Testis (tissue), 5 donors: ENCODE data around the gene PCDHA9. TPM values are rescaled to one million over a fixed set of nuclear protein-coding genes. Genes with fewer than 3 reads are reported as not detected.
"Not testable (repeated sequence)": the region's sequence is repeated elsewhere in the genome, so short reads cannot be mapped to it uniquely, and the experiment has no call there.

Source experiments
- DNase-seq: peaks from one replicate; pipeline ENCODE4 v3.0.0-alpha.2; 2019
- H3K27ac ChIP-seq, 2 donors: fragments of 200-600 bp; sonication (generic); one replicate each; pipeline ENCODE4 v1.5.1; 2019
- H3K27me3 ChIP-seq: fragments of 200-600 bp; sonication (generic); one replicate; pipeline ENCODE4 v1.5.1; 2019
- H3K36me3 ChIP-seq: fragments of 200-600 bp; sonication (generic); one replicate; pipeline ENCODE4 v1.5.1; 2017; ENCODE audit warnings: low read depth; ENCODE audit errors: missing control alignments
- H3K4me1 ChIP-seq: fragments of 200-600 bp; sonication (generic); one replicate; pipeline ENCODE4 v1.5.1; 2019
- H3K4me3 ChIP-seq, 2 donors: fragments of 200-600 bp; sonication (generic); one replicate each; pipeline ENCODE4 v1.5.1; 2017 to 2019
- H3K9me3 ChIP-seq: fragments of 200-600 bp; sonication (generic); one replicate; pipeline ENCODE4 v1.5.1; 2017
- CTCF ChIP-seq, 3 experiments: fragments of 450-650 bp in 2 of 3; fragments of 200-600 bp in 1 of 3; sonication (generic) in 1 of 3; IDR thresholded peaks; one replicate each; pipeline ENCODE4 v1.5.1; 2016 to 2019; ENCODE audit warnings: antibody characterized with exemption in 3 of 3, mild to moderate bottlenecking in 2 of 3, moderate library complexity in 1 of 3
- POLR2A ChIP-seq: fragments of 450-650 bp; IDR thresholded peaks from one replicate; pipeline ENCODE4 v1.6.1; 2017; ENCODE audit warnings: antibody characterized with exemption, mild to moderate bottlenecking, moderate library complexity
- WGBS, 2 donors: methylation state at CpG; one replicate each; pipeline ENCODE4 v1.1.5; 2018; 5-methylcytosine and 5-hydroxymethylcytosine counted together
- intact Hi-C: fragments of 100-400 bp; cut with DNase I; formaldehyde crosslinking; loops from one replicate; pipeline ENCODE4 v1.15.1; 2023; ENCODE audit warnings: low total_unique reads
- long read RNA-seq, 2 donors: transcript quantifications; one replicate each; lab custom pipeline, GENCODE V29; 2026
- polyA plus RNA-seq: library from polyadenylated mRNA; stranded (reverse); fragments of 350-450 nt; fragmentation: Illumina TruSeq; extraction: RNeasy Lipid Tissue Mini Kit (QIAGEN cat#74804); gene quantifications from one replicate; pipeline ENCODE4 v1.2.3, GENCODE V29; 2014; ENCODE audit warnings: low read depth, low replicate concordance; ENCODE audit not compliant: insufficient read depth
- total RNA-seq, 2 donors: library from RNA; depleted of rRNA; stranded (reverse); fragments of >200 nt; gene quantifications; one replicate each; pipeline ENCODE4 v1.2.3, GENCODE V29; 2016

PCDHA9 gene
- total RNA-seq: 1 to 10 TPM; 2.0 to 2.3 TPM
- polyA plus RNA-seq: 1.1 TPM
- long read RNA-seq, donor 1: 0 reads
- long read RNA-seq, donor 2: 0 reads

- 11 to 17% methylated on average over 11 to 36 of the region's 48 CpGs for WGBS, 2 donors
- intact Hi-C loops, H3K27me3 ChIP-seq, H3K27ac ChIP-seq, H3K36me3 ChIP-seq, DNase-seq, H3K9me3 ChIP-seq, H3K4me1 ChIP-seq, H3K4me3 ChIP-seq: not testable (repeated sequence)
Measured at GRCh38 chr5:140848139-140849102, at the start of gene PCDHA9. PCDHA9 (plus strand) TSS chr5:140848382; CDS start chr5:140848496, 114 bp downstream.

DNA sequence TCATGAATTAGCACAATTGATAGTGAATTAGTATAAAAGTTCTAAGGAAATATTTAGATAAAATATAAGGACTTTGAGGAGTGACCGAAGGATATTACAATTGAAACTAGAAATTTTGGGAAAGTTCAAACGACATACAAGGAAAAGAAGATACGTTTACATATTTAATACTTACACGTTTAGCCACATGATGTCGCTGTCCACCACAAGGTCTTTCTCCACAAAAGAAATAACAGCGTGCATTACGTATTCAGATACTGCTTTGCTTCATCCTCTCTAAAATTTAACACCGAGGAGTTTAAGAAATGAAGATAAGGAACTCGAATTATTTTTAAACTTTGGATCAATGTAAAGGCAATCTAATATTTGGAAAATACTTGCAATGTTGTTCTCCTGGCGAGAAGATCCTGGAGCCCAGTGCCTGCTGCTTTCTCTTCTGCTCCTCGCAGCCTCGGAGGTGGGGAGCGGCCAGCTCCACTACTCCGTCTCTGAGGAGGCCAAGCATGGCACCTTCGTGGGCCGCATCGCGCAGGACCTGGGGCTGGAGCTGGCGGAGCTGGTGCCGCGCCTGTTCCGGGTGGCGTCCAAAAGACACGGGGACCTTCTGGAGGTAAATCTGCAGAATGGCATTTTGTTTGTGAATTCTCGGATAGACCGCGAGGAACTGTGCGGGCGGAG is 47.2 kb upstream of the PCDHA9 start, which contains the start of gene PCDHA3:
Gene PCDHA3 (plus strand): TSS at position 242 of the 678 bp plus-strand sequence.
- Histone ChIP-seq H3K9me3 (no peaks in the 10 kb centered on the region), H3K36me3 (no peaks in the 10 kb centered on the region), H3K4me1 (no peaks in the 10 kb centered on the region), H3K4me3 (peak within 1 kb of the TSS; percentile 18 to 47), H3K27me3 (no peaks in the 10 kb centered on the region), H3K27ac (no peak within 1 kb of the TSS)
- no peak for TF ChIP-seq POLR2A
- TF ChIP-seq CTCF (IDR thresholded peaks at IDR 0.05): peak in 2 of 3 experiments; percentile 27 to 32
- DNase-seq: peak; percentile 48
- 11 to 14% methylated on average over 24 to 29 of the region's 29 CpGs for WGBS, 2 donors
- intact Hi-C loops: no loop called here

DNA sequence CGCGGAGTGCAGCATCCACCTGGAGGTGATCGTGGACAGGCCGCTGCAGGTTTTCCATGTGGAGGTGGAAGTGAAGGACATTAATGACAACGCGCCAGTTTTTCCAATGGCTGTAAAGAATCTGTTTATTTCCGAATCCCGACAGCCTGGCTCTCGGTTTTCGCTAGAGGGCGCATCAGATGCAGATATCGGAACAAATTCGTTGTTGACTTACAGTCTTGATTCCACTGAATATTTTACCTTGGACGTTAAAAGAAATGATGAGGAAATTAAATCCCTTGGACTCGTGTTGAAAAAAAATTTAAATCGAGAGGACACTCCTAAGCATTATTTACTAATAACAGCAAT is 46.7 kb upstream of the PCDHA9 start:
- Histone ChIP-seq H3K9me3 (no peaks in the 10 kb centered on the region), H3K27ac (no peak overlapping the region), H3K4me3 (peak overlapping the region; percentile 18 to 47), H3K27me3 (no peaks in the 10 kb centered on the region), H3K4me1 (no peaks in the 10 kb centered on the region), H3K36me3 (no peaks in the 10 kb centered on the region)
- intact Hi-C loops: no loop called here
- TF ChIP-seq CTCF (IDR thresholded peaks at IDR 0.05) (peak in 2 of 3 experiments; percentile 23 to 28), POLR2A (no peak)
- WGBS, 2 donors: 8 to 18% methylated on average over 16 of the region's 16 CpGs
- DNase-seq: peak; percentile 48

DNA sequence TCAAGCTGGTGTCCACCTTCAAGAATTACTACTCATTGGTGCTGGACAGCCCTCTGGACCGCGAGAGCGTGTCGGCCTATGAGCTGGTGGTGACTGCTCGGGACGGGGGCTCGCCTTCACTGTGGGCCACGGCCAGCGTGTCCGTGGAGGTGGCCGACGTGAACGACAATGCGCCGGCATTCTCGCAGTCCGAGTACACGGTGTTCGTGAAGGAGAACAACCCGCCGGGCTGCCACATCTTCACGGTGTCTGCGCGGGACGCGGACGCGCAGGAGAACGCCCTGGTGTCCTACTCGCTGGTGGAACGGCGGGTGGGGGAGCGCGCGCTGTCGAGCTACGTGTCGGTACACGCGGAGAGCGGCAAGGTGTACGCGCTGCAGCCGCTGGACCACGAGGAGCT is 45.8 kb upstream of the PCDHA9 start:
- H3K27ac ChIP-seq, H3K4me3 ChIP-seq, DNase-seq, H3K36me3 ChIP-seq, H3K4me1 ChIP-seq, H3K27me3 ChIP-seq, H3K9me3 ChIP-seq, intact Hi-C loops: not testable (repeated sequence)
- 28 to 36% methylated on average over 25 to 45 of the region's 45 CpGs for WGBS, 2 donors

DNA sequence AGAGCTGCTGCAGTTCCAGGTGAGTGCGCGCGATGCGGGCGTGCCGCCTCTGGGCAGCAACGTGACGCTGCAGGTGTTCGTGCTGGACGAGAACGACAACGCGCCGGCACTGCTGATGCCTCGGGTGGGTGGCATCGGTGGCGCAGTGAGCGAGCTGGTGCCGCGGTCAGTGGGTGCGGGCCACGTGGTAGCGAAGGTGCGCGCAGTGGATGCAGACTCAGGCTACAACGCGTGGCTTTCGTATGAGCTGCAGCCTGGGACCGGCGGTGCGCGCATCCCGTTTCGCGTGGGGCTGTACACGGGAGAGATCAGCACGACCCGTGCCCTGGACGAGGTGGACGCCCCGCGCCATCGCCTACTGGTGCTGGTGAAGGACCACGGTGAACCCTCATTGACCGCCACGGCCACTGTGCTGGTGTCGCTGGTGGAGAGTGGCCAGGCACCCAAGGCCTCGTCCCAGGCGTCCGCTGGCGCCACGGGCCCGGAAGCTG is 45.4 kb upstream of the PCDHA9 start:
- H3K27me3 ChIP-seq: no peaks in the 10 kb centered on the region
- no peak for TF ChIP-seq POLR2A
- TF ChIP-seq CTCF (IDR thresholded peaks at IDR 0.05): no peak
- H3K4me1 ChIP-seq: no peaks in the 10 kb centered on the region
- intact Hi-C loops: no loop called here
- H3K4me3 ChIP-seq: no peak overlapping the region
- 26% methylated on average over 52 of the region's 53 CpGs; no CpG with 5 or more reads in 1 of the 2 donors for WGBS, 2 donors
- no peaks in the 10 kb centered on the region for H3K9me3 ChIP-seq
- H3K27ac ChIP-seq: no peak overlapping the region
- no peaks in the 10 kb centered on the region for H3K36me3 ChIP-seq
- no peak for DNase-seq
